NCI-H82 treated with DMSO at 0.1 percent for 48 hours (cell line): ENCODE measurements around the gene HACD1.
"Not testable (repeated sequence)": the region's sequence is repeated elsewhere in the genome, so short reads cannot be mapped to it uniquely, and the experiment has no call there.

Experiments used
- DNase-seq: peaks from one replicate; lab custom pipeline; 2025; ENCODE audit not compliant: unreplicated experiment; lab: John Stamatoyannopoulos, UW

HACD1 gene

DNA sequence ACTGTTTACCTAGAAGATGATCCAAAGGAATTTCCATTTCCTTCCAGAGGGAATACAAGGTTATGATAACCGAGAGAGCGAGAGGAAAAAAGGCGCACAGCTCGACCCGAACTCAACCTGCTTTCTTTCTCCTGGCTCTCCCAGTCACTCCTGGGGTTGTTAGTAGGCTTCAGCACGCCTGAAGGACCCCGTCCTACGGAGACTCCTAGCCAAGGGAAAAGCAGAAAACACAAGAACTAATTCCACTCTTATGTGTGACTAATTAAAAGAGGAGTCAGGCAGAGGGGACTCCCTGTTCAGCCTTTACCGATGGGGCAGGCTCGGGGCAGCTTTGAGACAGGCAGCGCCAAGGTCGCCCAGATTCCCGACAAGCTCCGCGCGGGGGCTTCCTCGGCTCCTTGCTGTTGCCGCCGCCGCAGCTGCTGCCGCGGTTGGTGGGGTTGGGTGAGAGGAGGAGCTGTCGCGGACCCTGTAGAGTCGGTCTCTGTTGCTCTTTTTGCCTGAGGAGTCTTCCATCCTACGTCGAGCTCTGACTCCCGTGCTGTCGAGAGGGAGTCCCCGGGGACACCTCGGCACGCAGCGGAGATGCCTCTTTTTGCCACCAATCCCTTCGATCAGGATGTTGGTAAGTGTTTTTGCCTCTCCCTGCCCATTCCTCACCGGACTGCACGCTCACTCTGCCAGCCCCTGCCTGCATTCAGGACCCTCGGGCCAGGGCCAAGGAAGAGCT lies 26.7 kb upstream of the HACD1 start, which contains the start of gene STAM:
Gene STAM, plus strand, starts transcription at position 397 of the 730 bp plus-strand sequence. Its CDS starts 189 bp downstream, at position 586.
- peak; percentile 66 for DNase-seq

DNA sequence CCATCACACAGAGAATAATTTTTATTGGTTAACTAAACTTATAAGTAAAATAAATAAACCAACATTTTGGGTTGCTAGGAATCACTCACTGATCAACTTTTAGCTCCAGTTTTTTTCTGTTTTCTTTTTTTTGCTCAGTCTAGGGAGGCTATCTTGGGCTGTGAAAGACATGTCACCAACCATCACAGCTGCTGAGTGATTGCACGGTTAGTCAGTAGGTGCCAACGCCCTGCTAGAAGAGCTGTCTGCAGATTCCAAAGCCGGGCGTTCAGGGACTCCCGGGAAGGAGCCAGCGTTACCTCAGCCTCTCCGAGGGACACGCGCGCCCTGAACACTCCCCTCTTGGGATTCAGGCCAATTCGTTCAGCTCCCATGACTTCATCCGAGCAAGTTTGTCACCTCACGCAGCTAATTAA lies 26.2 kb upstream of the HACD1 start:
- DNase-seq: no peak

DNA sequence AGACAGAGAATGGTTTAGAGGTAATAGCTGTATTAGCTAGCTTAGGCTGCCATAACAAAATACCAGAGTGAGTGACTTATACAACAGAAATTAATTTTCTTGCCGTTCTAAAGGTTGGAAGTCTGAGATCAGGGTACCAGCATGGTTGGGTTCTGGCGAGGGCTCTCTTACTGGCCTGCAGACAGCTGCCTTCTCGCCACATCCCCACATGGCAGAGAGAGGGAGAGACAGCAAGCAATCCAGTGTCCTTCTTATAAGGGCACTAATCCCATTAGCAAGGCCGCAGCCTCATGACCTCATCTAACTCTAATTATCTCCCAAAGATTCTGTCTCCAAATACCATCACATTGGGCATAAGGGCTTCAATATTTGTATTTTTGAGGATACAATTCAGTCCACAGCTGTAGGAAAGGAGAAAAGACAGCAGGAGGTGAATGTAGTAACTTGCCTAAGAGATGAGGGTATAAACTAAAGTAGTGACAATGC lies 23.2 kb upstream of the HACD1 start:
- DNase-seq: peak; percentile 75

DNA sequence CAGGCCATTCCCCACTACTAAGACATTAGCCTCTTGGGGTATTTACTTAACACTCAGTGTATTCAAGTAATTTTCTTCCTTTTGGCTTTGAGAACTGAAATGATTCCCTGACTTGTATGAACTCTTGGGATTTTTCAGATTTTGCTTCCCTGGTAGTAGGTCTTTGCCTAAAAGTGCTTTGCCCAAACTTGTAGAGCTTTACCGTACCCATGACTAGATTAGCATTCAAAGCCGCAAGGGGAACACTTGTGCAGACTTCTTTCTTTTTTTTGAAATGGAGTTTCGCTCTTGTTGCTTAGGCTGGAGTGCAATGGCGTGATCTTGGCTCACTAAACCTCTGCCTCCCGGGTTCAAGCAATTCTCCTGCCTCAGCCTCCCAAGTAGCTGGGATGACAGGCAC lies 20.7 kb upstream of the HACD1 start:
- DNase-seq: no peak

DNA sequence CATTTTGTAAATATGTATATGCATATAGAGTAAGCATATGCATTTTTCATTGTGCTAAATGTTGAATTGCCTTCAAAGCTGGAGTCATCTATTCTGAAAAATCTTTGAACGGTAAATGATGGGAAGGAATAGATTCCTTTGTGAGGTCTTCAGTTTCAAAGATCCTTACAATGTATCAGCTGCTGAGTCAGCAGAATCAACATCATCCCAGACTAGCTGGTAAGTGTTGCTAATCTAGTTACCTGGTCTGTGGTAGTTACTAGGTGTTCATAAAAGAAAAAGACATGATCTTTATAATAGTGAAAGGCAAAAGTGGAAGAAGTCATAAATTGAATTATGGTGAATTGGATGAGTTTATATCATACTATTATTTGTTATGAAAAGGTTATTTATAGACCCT lies 16.2 kb upstream of the HACD1 start:
- no peak for DNase-seq

DNA sequence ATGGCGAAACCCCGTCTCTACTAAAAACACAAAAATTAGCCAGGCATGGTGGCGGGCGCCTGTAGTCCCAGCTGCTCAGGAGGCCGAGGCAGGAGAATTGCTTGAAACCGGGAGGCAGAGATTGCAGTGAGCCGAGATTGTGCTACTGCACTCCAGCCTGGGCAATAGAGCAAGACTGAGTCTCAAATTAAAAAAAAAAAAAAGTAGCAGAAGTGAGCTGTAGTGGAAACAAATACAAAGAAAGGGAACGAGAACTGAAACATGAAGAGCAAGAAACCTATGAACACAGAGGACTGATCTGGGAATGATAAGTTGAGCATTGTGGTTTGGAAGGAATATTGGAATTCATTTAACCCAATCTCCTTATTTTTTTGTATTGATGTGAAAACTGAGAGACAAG lies 15.4 kb upstream of the HACD1 start:
- not testable (repeated sequence) for DNase-seq

DNA sequence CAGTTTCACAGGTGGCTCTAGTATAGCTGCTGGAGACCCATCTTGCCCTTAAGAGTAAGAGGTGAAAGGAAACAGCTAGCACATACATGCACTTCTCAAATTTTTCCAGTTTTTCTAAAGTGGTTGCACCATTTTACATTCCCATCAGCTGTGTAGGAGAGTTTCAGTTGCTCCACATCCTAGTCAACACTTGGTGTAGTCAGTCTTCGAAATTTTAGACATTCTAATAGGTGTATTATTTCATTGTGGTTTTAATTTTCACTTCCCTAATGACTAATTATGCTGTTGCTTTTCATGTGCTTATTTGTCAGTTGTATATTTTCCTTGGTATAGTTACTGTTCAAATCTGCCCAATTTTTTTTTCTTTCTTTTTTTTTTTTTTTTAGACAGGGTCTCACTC lies 9.5 kb upstream of the HACD1 start:
- no peak for DNase-seq

DNA sequence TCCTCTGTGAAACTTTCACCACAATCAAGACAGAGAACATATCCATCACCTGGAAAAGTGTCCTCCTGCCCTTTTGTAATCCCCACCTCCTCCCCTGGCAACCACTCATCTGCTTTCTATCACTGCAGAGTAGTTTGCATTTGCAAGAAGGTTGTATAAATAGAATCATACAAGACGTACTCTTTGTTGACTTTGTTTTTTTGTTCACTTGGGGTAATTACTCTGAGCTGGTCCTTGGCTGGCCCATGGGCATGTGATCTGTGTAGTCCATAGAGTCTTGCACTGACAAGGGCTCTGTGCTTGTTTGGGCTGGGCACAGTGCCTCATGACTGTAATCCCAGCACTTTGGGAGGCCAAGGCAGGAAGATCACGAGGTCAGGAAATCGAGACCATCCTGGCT lies 7.8 kb upstream of the HACD1 start:
- DNase-seq: no peak

DNA sequence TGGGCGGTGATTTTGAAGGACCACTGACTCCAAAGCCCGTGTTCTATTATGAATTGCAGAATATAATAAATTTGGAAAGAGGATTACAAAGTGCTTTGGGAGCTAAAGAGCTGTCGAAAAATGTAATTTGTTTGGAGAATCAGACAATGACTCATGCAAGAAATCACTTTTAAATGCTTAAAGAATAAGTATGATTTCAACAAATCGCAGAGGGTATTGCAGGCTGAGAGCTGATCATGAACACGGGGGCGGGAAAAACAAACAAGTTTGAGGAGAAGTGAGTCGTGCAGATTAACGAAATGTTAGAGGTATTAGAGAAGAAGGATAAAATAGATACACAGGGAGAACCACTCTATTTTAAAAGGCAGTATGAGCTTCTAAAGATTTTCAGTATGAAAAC lies 4.9 kb upstream of the HACD1 start:
- no peak for DNase-seq

DNA sequence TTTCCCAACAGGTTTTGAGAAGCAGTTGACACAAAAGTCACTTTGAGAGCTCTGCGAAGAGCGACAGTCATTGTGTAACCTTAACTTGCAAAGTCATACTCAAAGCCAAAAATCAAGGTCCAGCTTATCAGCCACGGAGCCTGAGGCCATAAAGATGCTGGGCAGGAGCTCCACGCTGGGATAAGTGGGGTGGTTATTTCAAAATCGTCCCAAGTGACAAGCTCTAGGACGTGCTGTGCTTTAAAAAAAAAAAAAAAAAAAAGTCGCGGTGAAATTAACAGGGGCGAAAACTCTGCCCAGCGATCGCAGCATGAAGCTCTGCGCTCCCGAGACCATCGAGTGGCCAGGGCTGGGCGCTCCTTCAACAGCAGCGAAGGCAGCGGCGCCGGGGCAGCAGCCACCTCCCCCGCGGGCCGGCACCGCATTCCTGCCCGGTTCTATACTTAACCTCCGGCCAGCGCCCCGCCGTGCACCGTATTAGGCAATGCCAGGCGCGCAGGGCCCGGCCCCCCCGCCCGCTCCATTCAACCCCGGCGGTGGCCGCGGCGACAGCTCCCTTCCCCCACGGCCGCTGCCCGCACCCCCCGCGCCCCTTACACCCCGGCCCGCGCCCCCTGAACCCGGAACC lies 657 bp downstream of the HACD1 start:
- DNase-seq: no peak

DNA sequence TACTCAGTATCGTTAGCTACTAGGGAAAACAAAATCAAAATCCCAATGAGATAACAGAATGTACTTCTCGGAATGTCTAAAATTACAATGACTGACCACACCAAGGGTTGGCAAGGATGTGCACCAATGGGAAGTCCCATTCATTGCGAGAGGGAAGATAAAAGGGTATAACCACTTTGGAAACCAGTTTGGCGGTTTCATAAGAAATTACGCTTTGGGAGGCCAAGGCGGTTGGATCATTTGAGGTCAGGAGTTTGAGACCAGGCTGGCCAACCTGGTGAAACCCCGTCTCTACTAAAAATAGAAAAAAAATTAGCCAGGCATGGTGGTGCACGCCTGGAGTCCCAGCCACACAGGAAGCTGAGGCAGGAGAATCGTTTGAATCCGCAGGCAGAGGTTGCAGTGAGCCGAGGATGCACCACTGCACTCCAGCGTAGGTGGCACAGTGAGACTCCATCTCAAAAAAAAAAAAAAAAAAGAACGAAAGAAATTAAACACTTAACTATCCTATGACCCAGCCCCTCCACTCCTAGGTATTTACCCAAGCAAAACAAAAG lies 7.6 kb downstream of the HACD1 start:
- no peak for DNase-seq

DNA sequence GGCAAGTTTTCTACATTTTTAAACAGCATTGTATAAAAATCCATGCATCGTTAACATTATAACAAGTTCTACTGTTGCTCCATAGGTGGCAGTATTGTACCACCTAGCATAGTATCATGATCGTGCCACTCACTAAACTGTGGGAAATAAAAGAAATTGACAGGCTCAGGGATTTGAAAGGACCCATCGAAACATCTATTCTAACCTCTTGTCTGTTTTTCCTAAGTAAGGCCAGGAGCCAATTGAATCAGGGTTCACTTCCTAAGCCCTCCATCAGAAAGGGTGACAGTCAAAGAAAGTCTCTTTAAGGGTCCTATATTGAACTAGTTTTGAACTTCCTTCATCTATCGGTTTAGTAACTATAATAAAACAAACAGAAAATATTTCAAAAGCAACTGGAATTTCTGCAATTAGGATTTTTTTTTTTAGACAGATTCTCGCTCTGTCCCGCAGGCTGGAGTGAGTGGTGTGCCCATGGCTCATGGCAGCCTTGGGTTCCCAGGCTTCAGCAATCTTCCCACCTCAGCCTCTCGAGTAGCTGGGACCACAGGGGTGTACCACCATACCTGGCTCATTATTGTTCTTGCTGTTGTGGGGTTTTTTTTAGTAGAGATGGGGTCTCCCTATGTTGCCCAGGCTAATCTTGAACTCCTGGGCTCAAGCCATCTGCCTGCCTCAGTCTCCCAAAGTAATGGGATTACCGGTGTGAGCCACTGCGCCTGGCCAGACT lies 9.4 kb downstream of the HACD1 start:
- DNase-seq: no peak

DNA sequence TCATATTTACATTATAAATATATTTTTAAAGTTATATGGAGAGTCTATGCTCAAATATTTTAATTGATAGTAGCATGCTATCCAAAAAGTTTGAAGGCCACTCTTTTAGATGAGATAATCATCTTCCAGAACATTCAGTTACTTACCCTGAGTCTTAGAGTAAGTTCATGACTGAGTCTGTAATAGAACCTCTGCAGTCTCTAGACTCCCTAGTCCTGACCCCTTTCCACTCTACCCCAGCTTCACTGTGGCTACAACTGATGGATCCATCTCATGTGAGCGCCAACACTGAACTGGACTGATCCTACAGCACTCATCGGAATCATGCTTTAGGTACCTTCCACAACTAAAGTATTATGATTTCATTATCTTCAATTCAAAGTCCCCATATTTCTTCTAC lies 10.1 kb downstream of the HACD1 start:
- DNase-seq: no peak

DNA sequence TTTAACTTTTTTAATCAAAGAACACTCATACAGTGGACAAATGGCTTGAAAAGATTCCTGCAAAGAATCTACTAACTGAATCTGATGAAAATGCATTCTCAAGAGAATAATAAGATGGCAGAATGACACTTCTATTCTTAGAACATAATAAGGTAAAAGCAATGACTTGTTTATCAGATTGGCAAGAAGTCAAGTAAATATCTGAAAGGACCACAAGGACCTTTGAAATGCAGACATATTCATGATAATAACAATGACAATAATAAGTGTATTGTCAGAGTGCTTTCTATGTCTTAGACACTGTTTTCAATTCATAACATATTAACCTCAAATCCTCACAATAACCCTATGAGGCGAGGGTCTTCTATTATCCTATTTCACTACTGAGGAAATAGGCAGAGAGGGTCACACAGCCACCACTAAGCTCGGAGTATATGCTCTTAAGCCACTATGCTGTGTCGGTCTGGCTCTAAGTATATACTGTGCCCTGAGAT lies 10.6 kb downstream of the HACD1 start:
- no peak for DNase-seq

DNA sequence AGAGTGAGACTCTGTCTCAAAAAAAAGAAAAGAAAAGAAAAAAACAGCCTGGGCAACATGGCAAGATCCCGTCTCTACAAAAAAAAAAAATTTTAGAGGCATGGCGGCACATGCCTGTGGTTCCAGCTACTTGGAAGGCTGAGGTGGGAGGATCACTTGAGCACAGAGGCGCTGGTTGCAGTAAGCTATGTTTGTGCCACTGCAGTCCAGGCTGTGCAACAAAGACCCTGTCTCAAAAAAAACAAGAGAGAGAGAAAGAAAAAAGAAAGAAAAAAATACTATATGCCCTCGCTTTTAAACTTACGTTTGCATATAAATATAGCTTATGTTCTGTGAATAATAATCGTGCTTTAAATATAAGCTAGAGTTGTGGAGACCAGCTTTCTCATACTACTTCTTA lies 11.2 kb downstream of the HACD1 start:
- DNase-seq: no peak

DNA sequence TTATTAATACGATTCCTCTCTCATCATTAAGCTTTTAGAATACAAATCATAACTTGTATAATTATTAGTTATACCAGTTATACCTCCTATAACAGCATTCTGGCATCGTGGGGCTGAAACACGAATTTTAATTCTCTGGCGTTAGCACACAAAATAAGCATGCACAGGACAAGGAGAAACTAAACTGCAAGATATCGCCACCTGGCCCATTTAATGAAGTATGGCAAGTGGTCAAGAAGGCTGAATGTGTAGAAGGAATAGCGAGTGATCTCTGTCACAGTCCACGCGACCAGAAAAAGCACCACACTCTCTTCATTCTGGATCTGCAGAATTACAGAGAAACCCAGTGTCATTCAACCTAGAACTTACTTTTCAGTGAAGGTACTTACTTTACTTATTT lies 18.1 kb downstream of the HACD1 start:
- DNase-seq: no peak

DNA sequence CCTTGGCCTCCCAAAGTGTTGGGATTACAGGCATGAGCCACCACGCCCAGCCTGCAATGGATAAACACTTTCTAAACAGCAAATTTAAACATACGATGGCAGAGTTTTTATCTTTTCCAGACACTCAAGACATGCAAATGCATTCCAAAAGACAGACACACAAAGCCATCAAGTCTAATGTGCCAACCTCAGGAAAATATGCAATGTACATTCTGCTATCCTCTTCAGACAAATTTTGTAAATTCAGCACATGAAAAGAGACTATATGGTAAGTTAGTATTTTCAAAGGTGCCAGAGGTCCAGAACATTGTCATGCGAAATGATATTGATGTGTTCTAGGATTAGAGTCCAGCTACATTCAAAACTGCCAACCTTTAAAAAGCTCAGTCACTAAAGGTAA lies 19.8 kb downstream of the HACD1 start:
- DNase-seq: no peak

DNA sequence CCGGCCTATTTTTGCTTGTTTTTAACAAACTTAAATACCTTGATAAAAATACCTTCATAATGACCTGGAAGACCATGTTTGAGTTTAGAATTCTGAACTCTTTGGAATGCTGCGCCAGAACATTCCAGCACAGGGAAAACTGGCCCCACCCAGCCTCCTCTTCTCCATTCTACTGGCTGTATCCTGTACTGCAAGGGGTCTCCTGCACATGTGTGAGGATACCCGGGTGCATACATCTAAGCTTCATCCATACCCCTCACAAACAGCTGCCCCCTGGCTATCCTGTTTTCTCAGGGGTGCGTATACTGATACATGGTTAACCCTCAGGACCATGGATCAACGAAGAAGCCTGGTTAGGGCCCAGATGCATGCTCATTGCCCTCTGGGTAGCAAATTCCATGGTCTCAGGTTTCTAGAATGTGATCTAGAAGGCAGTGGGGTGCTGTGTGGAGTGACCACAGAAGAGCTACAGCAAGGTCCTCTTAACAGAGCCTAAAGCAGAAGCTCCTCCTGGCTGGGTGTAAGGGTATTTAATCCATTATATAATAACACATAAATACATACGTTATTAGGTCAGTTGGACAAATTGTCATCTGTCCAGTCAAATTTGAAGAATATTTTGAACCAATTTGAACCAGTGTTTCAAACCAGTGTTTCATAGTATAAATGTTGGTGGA lies 26.1 kb downstream of the HACD1 start:
- no peak for DNase-seq

DNA sequence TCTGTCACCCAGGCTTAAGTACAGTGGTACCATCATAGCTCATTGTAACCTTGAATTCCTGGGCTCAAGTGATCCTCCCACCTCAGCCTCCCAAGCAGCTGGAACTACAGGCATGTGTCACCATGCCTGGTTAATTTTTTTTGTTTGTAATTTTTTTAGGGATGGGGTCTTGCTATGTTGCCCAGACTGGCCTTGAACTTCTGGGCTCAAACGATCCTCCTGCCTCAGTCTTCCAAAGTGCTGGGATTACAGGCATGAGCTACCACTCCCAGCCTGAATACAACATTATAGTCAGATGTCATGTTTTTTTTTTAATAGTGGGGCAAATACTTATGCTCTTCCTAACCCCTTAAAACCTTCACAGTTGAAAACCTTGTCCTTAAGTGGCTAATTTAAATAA lies 27.9 kb downstream of the HACD1 start:
- DNase-seq: not testable (repeated sequence)

DNA sequence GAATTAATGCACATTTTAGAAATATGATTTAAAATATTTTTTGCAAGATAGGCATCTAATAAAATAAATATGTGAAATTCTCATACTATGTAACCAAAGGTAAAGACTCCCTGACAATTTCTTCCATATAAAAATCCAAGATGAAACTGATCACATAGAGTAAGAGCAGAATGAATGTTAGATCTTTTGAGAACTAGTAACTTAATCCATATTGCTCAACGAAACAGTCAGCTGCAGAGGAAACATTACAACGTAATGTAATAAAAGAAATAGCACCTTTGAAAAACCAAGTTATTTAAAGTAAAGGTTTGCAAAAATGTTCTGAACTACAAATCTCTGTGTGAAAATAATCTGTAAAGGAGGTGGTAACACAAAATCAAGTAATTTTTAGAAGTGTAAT lies 28.8 kb downstream of the HACD1 start:
- no peak for DNase-seq

DNA sequence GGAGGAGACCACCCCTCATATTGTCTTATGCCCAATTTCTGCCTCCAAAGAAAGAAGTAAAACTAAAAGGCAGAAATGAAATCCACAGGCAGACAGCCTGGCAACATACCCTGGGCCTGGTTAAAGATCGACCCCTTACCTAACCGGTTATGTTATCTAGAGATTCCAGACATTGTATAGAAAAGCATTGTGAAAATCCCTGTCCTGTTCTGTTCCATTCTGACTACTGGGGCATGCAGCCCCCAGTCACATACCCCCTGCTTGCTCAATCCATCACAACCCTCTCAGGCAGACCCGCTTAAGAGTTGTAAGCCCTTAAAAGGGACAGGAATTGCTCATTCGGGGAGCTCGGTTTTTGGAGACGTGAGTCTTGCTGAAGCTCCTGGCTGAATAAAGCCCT lies 29.9 kb downstream of the HACD1 start:
- DNase-seq: not testable (repeated sequence)
